ENCODE data around the gene LGALS3.

Gene LGALS3

DNA sequence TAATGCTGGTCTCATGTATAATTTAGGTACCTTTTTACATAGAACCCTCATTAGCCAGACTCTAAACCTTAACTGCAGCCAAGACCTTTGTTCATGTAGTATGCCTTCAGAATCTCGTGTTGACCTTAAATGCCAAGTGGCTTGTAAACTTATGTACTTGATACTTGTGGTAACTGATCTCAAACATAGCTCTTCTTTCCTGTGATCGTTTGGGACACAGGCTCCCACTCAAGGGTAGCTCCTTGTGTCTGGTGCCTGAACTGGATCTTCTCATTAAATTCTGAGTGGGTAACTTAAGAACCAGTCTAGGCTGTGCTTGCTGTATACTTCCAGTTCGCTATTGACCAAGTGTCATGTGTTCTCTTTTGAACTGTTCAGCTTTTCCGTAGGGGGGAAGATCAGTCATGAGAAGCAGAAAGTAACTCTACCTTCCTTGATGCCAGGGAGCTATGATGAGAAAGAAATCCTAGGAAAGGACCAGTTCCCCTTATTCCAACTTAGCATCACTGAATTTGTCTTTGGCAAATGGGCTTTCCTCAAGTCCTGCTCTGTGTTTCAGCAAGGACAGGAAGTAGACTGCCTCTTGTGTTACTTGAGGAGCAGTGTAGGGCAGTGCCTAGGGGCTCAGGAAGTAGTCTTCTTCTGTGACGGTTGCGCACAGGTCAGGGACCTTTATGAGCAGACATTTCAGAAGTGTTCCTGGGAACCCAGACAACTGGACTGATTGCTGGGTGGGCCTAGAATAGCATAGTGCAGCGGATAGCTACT, 2.5 kb downstream of the LGALS3 start:
- no peak for DNase-seq

DNA sequence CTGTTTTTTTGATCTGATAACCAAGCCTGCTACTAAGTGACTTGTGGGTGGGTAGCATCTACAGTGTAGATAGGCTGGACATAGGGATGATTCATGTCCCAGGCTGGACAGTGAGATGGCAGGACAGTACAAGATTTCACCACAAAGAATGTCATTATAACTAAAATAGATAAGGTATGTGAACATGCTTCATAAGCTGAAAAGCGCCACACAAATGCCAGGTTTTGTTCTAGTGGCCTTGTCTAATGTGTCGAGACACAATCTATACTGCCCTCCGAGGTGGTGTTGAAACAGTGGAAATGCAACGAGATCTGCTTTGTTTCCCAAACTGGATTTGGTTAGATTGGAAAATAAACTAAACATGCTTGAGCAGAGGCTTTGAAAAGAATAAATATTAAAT, 4.4 kb downstream of the LGALS3 start:
- DNase-seq: no peak

DNA sequence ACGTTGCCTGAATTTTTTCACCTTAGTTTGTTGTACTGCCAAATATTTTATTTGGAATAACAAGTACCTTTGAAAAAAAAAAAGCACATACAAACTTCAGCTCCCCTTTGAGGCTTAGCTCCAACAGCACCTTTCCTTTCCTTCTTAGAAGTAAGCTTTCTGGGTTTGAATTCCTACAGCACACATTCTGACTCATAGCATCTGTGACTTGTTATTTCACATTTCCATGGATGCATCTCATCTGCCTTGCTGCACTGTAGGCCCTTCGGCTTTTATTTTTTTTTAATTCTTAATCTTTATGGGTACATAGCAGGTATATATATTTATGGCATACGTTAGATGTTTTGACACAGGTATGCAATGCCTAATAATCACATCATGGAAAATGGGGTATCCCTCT, 7.2 kb downstream of the LGALS3 start:
- DNase-seq: no peak

DNA sequence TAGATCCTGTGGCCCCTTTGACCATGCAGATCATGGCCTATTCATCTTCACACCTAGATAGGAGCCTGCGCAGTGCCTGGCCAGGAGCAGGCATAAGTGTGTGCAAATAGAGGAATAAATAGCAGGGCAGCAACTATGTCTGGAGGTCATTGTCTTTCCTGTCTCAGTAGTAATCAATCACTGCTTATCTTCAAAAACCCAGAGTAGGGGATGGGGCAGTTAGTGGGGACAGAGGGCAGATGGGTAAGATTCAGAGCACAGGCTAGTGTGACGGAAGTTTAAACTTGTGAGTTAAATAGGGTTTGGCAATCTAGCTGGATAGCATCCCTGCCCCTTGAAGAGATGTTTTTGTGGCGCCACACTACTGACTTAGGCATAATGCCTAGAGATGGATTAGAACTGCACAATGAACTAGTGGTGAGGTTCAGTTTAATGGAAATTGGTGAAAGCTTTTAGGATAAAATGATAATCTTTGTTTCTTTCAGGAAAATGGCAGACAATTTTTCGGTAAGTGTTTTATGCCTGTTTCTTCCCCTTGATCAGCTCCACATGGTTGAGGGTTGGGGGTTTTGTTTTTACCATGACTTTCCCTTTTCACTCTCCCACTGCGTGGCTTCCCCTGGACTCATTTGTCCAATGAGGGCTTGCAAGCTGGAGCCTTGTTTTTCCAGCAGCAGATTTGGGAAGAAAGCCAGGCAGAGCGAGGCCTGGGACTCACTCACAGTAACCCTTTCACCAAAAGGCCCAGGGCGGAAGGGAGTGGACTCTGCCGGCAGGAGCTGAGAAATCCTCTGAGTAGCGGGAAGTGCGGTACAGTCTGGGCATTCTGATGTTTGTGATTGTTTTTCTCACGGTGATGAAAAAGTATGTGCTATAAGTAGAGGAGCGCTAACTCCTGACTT, 8.1 kb downstream of the LGALS3 start:
- DNase-seq: peak; percentile 88

DNA sequence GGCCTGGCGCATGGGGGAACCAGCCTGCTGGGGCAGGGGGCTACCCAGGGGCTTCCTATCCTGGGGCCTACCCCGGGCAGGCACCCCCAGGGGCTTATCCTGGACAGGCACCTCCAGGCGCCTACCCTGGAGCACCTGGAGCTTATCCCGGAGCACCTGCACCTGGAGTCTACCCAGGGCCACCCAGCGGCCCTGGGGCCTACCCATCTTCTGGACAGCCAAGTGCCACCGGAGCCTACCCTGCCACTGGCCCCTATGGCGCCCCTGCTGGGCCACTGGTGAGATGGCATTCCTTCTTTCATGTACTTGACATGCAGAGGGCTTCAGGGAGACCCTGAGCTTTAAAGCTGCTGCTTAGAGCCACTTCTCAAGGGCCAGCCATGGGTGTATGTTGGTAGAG, 9.0 kb downstream of the LGALS3 start:
- no peak for DNase-seq

DNA sequence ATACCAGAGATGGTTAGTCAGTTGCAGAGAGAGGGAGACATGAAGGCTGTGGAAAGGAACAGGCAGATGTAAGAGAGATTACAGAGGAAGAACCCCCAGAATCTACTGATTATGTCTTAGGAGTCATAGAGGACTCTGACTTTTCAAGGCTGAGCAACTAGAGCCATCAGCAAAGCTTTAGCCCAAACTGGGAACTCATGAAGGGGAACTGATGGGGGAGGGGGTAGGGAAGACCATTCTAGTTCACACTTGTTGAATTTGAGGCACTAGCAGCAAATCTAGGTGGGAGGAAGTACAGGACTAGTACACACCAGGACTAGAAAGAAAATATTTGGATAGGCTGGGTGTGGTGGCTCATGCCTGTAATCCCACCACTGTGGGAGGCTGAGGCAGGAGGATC, 10.1 kb downstream of the LGALS3 start:
- DNase-seq: no peak

DNA sequence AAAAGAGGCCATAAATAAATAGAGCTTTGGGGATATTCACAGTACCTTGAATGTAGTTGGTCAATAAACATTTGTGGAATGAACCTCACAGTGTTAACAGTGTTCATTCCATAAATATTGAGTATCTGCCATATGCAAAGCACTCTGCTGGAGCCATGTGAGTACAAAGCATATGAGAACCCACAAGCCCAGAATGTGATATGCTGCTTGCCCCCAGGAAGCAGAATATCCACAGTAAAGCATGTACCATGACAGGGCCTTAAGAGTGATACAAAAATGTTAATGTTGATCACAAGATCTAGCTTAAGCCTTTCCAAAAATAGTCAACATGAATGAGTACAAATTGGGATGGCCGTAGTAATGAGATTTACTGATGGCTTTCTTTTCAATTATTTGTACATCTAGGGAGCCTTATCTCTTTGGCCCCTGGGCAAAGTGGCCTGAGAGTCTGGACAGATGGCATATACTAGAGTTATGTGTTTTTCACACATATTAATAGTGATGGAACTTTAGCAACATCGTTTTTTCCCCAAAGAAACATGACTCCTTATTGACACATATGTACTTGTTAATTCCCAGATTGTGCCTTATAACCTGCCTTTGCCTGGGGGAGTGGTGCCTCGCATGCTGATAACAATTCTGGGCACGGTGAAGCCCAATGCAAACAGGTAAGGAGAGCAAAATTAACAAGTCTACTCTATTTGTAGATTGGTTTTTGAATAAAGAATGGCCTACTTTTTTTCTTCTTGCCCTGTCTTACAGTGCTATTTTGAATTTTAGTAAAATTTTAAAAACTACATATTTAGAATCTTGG, 10.9 kb downstream of the LGALS3 start:
- no peak for DNase-seq

DNA sequence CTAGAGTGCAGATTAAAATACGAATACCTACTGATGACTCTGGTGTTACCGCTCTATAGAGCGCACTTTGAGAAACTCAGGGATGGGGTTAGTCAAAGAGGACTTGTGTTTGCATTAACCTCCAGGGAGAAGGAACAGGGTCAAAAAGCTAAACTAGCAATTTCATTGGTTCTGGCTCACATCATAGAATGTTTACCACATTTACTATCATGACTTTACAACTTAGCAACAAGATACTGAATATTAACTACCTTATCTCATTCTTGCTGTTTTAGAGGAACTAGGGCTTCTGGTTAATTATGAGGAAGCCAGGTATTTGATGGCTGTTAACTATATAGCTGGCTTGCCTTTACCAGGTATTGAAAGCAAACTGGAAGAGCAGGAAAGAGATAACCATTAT, 12.8 kb downstream of the LGALS3 start:
- DNase-seq: no peak

DNA sequence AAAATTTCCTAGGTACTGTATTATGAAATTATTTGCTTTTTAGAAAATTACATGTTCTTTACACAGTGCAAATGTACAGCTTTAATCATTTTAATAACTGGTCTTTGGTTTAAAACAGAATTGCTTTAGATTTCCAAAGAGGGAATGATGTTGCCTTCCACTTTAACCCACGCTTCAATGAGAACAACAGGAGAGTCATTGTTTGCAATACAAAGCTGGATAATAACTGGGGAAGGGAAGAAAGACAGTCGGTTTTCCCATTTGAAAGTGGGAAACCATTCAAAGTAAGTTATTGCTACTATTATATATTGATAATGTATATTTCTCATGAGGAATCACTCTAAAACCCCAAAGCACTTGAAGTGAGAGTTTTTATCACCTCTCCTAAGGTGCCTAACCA, 13.4 kb downstream of the LGALS3 start:
- DNase-seq: no peak

DNA sequence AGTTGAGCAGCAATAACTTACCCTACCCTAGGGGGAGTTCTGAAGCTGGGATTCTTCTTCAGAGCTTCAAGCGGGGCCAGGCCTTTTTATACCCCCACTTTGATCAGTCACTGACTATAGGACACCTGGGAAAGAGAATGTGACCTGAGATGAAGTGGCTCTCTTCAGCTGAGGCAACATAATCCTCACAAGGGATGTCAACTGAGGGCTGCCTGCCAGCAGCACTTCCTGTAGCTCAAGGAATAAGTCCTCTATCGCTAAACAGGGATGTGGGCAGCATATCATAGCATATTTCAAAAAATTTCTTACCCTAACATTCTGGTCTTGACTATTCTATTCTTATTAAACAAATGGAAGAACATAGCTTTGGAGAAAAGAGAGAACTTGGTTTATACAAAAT, 17.4 kb downstream of the LGALS3 start:
- DNase-seq: no peak

DNA sequence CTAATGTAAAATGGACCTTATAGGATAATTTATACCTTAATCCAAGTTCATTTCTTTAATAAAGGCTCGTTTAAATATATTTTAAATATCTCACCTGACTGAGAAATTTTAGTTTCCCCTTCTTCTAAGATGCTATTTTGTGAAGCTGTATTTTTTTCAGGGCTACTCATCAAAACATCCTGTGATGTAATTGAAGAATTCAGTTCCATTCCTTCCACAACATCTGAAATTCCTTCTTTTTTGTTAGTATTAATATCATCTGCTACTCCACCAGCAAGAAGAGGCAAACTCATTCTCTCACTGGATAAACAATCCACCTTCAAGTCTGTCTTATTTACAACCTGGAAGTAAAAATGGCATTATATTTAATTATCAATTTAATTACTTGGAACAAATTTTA, 22.5 kb downstream of the LGALS3 start:
- no peak for DNase-seq

DNA sequence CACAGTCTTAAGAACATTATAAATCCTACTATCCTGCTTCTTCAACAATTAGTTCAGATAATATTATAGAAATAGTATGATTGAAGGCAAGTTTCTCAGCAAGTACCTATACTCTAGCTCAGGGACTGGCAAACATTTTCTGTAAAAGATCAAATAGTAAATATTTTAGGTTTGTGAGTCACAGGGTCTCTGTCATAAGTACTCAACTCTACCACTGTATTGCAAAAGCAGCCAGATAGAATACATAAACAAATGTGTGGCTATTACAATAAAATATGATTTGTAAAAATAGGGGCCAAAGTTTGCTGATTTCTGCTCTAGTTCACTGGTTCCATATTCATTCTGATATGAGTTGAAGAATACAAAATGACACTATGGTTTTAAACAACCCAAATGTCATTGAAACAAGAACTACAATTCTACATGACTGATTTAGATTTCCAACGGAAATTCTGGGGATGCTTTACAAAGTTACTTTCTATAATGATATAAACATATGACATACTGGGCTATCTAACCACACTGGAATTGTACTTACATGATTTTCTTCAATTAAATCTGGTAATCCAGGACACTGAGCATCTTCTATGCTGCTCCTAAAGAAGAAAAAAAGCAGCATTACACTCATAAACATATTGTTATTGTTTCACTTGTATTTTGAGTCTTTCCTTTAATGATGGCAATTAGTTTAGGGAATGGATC, 23.2 kb downstream of the LGALS3 start:
- no peak for DNase-seq

DNA sequence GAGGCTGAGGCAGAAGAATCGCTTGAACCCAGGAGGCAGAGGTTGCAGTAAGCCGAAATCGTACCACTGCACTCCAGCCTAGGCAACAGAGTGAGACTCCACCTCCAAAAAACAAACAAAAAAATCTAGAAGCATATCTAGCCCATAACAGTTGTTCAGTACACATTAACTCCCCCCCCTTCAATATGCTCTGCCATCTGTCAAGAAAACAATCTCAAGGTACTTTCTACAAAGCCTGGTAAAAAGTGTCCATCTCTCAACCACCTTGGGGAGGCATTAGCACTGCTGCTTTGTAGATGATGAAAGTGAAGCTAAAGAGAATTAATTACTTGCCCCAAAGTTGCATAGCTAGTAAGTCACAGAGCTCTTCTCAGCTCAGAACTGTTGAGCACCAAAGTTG, 24.9 kb downstream of the LGALS3 start:
- no peak for DNase-seq

DNA sequence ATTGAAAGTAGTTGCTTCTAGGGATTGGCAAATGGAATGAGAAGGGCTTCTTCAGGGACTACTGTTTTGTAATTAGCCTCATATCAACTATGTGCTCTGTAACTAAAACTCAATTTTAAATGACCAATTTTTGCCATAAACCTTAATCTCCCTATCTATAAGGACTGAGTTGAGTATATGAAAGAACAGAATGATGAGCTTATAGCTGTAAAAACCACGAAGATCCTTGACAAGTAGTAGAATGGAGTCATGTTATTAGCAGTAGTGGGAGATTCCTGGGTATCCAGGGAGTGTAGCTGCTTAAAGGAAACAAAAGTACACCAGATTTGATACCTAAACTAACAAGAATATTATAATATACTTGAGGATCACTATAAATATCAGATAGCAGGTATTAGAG, 28.0 kb downstream of the LGALS3 start:
- no peak for DNase-seq

DNA sequence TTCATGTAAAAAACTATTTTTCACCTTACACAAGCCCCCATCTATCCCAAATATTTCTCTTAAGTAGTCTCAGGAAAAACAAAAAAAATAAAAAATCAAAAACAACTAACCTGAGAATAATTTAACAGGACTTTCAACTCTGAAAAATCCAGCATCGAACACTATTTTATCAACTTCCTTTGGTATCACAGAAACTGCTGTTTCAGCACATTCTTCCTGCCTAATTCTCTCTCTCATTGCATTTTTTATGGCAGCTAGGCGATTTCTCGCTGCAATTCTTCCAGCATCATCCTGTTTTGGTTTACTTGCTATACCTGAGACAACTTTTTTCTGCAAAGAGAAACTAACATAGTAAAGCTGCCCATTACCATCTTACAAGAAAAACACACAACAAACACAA, 29.4 kb downstream of the LGALS3 start:
- no peak for DNase-seq

DNA sequence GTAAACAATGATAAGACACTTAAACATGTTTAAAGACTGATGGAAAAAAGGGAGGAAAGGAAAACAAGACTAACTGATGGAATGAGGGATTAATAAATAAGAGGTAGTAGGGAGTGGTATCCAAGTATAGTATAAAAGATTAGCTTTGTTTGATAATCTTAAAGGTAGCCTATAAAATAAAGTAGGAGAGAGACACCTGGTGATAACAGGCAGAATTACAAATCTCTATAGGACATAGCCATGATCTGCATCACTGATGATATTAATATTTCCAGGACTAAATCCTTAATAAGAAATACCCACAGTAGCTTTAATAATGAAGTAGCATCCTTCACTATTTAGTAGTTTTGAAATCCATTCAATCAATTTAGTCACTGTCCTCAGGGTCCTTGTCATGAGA, 31.9 kb downstream of the LGALS3 start:
- no peak for DNase-seq

DNA sequence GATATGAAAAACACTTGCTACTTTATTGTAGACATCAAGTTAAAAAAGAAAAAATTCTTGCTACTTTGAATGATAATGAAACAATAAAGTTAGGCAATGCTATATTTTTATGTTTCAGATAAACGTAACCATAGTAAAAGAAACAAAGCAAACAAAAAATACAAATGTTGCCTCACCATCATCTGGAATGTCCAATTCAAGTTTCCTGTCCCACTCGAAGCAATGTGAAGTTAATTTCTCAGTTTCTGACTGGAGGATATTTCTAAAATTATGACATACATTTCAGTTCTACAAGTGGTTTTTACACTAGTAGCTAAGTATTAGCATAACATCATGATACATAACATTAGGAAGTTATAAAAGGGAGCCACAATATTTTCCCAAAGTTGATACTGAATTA, 41.5 kb downstream of the LGALS3 start:
- no peak for DNase-seq

DNA sequence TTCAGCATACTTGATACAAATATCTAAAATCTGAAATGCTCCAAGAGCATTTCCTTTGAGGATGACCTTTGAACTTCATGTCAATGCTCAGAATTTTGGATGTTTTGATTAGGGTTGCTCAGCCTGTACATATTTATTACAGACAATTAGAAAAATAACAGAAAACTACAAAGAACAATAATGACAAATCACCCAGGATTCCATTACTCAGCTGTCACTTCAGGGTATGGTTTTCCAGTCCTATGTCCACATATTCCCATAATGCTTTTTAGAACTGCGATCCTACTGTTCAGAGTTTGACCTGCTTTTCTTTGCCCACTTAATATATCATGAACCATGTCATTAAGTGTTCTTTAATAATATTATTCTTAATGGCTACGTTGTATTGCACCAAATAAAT, 51.0 kb downstream of the LGALS3 start:
- no peak for DNase-seq

DNA sequence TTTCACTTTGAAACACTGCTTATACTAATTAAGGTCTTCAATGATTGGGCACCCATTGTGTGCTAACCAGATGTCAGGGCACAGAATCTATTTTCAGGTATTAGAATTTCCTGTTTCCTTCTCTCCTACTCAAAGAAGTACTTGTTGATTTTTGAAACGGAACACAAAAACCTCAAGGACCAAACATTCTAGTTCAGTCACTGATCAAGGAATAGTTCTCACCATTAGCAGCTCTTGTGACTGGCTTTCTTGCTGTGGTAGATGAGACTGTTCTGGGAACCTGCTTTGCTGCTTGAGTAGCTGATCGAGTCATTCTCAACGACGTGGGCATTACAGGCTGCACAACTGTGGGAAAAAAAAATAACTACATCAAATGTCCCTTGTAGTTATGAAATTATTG, 51.4 kb downstream of the LGALS3 start:
- DNase-seq: no peak

DNA sequence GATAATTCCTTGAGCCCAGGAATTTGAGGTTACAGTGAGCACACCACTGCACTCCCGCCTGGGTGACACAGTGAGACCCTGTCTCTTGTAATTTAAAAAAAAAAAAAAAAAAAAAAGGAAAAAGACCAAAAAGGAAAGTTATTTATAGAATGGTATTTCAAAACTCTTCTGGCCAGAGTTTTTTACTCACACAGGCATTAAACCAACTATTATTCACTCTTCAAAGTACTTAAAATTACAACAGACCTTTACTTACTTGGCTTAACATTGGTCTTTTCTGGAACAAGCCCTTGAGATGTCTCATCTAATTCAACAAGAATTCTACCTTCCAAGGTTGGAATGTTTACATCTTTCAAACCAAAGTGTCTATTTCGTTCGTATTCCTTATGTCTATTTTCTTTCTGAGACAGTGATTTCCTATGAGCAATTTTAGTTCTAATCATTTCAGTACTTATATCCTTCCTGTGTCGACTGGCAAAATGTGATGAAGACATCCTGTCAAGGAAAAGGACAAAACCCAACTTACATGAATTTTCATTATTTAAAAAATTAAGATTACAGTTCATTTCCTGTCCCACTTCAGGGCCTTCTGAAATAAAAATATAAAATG, 59.7 kb downstream of the LGALS3 start:
- no peak for DNase-seq

DNA sequence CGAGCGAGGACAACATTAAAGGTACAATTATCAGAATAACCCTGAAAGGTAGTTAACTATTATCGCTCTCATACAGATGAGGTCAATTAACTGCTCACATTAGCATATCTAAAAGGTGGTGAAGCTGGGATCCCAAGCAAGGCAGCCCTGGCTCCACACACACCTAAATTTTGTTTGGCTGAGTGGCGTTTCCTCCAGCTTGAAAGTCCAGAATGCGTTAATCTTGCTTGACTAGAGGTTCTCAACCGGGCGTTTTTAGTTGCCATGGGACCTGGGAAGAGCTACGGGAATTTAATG, 61.8 kb downstream of the LGALS3 start:
- no peak for DNase-seq

DNA sequence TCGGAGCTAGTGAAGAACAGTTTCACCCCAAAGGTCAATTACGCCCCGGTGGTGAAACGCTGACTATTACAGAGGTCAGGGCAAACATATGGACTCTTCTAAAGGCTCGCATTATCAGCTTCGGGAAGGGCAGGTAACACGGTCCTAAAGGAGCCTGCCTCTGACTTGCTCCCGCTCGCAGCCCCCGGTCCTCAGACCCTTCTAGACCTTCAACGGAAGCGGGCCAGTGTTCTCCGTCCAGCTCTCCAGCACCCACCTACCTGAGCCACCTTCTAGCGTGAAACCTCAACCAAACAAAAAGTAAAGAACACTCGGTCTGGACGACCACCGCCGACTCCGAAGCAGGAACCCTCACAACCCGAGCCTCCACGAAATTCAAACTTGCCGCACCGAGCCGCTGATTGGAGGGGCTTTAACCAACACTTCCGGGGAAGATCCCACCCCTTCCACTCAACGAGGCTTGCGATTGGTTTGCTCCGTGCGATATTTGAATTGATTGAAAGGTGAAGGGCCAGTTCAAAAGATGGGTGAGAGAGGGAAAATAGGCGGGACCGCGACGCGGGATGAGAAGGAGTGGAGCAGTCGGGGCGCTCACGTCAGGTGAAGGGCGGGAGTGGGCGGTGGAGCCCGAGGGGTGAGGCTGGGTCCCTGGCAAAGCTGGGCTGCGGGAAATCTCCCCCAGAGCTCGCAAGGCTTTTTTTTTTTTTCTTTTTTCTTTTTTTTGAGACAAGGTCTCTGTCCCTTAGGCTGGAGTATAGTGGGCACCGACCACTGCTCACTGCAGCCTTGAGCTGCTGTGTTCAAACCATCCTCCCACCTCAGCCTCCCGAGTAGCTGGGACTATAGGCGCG, 62.4 kb downstream of the LGALS3 start, which contains the start of gene DLGAP5:
DLGAP5 (minus strand) TSS at position 383 of the 851 bp plus-strand sequence. CDS start 2,406 bp downstream, outside the sequence.
- peak; percentile 96 for DNase-seq
